Body of pancreas (tissue), 4 donors: ENCODE data around the gene ANKRD28. TPM values are rescaled to one million over a fixed set of nuclear protein-coding genes. Genes with fewer than 3 reads are reported as not detected.
A peak's percentile ranks its signal among the peaks of the same experiment; 100 is the strongest.

Source experiments
- ATAC-seq: fragments of 150-250 bp; one replicate; pipeline ENCODE4 v1.9.1; 2016
- DNase-seq, 4 donors: peaks; one replicate each; pipeline ENCODE4 v3.0.0-alpha.2; 2019
- H3K27ac ChIP-seq, 4 donors: fragments of 200-600 bp; sonication (generic); 1 replicate in 3 of 4; 2 replicates in 1 of 4; pipeline versions ENCODE4 v1.5.1 to v1.6.1; 2016 to 2019; ENCODE audit warnings: mild to moderate bottlenecking in 1 of 4, mixed read lengths in 1 of 4, moderate library complexity in 1 of 4
- H3K27me3 ChIP-seq, 2 donors: fragments of 200-600 bp; sonication (generic); one replicate each; pipeline ENCODE4 v1.6.0; 2016; ENCODE audit warnings: mild to moderate bottlenecking in 1 of 2
- H3K36me3 ChIP-seq, 2 donors: fragments of 200-600 bp; sonication (generic); replicated peaks in 1 of 2; 2 replicates each; pipeline ENCODE4 v1.5.1; 2016; ENCODE audit warnings: low read depth in 2 of 2; ENCODE audit not compliant: insufficient read depth in 1 of 2
- H3K4me1 ChIP-seq: fragments of 200-600 bp; sonication (generic); one replicate; pipeline ENCODE4 v1.6.0; 2016
- H3K4me3 ChIP-seq, 2 donors: fragments of 200-600 bp; sonication (generic); 1 replicate in 1 of 2; 2 replicates in 1 of 2; pipeline ENCODE4 v1.5.1; 2016 to 2019
- H3K9me3 ChIP-seq, 3 donors: fragments of 200-600 bp; sonication (generic); 1 replicate in 2 of 3; 2 replicates in 1 of 3; pipeline ENCODE4 v1.5.1; 2016
- POLR2A ChIP-seq, 3 donors: fragments of 450-650 bp; IDR thresholded peaks; one replicate each; pipeline ENCODE4 v1.6.1; 2016; ENCODE audit warnings: antibody characterized with exemption in 3 of 3, mild to moderate bottlenecking in 2 of 3
- WGBS, 2 donors: methylation state at CpG; one replicate each; pipeline ENCODE4 v1.1.5; 2017; 5-methylcytosine and 5-hydroxymethylcytosine counted together
- intact Hi-C: fragments of 100-400 bp; cut with DNase I; formaldehyde crosslinking; loops from one replicate; pipeline ENCODE4 v1.15.1; 2023
- total RNA-seq, 2 donors: library from RNA; depleted of rRNA; stranded (reverse); fragments of >200 nt; gene quantifications; one replicate each; pipeline ENCODE4 v1.1.0, GENCODE V29; 2016
- TF ChIP-seq, protein P1 (sequence below), 7 experiments: fragments of 450-650 bp in 4 of 7; fragments of 200-600 bp in 3 of 7; sonication (generic) in 3 of 7; IDR thresholded peaks; one replicate each; pipeline ENCODE4 v1.5.1; 2016 to 2019; ENCODE audit warnings: antibody characterized with exemption in 7 of 7

The ANKRD28 gene
- total RNA-seq, 2 donors from 2014 or later, result 26.7 to 37.1 TPM

DNA sequence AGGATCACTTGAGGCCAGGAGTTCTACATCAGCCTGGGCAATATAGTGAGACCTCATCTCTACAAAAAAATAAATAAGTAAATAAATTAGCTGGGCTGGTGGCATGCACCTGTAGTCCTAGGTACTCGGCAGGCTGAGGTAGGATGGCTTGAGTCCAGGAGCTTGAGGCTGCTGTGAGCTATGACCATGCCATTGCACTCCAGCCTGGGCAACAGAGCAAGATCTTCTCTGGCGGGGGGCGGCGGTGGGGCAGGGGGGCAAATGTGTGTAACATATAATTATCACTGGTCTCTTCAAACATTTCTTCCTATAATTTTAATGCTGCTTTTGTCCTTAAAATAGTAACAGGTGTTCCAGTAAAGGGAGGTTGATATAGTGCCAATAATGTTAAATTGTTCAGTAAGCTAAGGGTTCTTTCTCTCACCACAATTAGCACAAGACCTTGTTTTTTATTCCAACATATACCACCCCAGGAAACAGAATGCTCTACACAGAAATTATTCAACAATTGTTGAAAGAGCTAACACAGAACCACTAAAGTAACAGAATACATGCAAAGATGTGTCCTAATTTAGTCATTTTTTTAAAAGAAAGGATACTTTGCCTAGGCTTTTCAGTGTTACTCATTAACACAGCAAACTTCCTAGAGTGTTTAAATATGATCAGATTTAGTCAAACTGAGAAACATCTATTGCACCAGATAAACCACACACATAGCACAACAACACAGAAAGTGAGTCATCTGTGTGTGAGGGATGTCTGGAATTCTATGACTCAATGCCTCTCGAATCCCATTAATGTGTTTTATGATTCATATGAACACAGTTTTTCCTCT is 29.1 kb downstream of the ANKRD28 start:
- TF ChIP-seq, protein P1, sequence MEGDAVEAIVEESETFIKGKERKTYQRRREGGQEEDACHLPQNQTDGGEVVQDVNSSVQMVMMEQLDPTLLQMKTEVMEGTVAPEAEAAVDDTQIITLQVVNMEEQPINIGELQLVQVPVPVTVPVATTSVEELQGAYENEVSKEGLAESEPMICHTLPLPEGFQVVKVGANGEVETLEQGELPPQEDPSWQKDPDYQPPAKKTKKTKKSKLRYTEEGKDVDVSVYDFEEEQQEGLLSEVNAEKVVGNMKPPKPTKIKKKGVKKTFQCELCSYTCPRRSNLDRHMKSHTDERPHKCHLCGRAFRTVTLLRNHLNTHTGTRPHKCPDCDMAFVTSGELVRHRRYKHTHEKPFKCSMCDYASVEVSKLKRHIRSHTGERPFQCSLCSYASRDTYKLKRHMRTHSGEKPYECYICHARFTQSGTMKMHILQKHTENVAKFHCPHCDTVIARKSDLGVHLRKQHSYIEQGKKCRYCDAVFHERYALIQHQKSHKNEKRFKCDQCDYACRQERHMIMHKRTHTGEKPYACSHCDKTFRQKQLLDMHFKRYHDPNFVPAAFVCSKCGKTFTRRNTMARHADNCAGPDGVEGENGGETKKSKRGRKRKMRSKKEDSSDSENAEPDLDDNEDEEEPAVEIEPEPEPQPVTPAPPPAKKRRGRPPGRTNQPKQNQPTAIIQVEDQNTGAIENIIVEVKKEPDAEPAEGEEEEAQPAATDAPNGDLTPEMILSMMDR (IDR thresholded peaks at IDR 0.05), result no peak
- TF ChIP-seq POLR2A (IDR thresholded peaks at IDR 0.05), result no peak
- DNase-seq (peak; percentile 19 to 48 (median 30)), ATAC-seq (peak; percentile 97)
- peaks cover 18% of the 10 kb centered on the region for H3K4me1 ChIP-seq
- WGBS, 2 donors, result 63 to 66% methylated on average over 5 of the region's 5 CpGs
- intact Hi-C loops, result no loop called here
- no peaks in the 10 kb centered on the region for H3K9me3 ChIP-seq
- H3K27me3 ChIP-seq, result no peaks in the 10 kb centered on the region
- H3K4me3 ChIP-seq, result no peak overlapping the region
- peak overlapping the region; percentile 22 to 72 (median 61) for H3K27ac ChIP-seq
- no peaks in the 10 kb centered on the region for H3K36me3 ChIP-seq

DNA sequence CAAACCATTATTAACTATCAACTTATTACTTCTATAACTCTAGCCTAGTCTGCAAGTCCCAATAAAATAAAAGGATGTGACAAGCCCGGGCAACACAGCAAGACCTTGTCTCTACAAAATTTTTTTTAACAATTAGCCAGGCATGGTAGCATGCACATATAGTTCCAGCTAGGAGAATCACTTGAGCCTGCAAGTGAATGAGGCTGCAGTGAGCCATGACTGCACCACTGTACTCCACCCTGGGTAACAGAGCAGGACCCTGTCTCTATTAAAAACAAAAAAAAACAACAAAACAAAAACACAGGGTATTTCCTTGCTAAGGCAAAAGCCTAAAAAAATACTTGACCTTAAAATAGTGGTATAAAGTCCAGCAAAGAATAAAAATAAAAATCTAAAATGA is 31.4 kb downstream of the ANKRD28 start:
- 100% methylated on average over 1 of the region's 1 CpG for WGBS, 2 donors

DNA sequence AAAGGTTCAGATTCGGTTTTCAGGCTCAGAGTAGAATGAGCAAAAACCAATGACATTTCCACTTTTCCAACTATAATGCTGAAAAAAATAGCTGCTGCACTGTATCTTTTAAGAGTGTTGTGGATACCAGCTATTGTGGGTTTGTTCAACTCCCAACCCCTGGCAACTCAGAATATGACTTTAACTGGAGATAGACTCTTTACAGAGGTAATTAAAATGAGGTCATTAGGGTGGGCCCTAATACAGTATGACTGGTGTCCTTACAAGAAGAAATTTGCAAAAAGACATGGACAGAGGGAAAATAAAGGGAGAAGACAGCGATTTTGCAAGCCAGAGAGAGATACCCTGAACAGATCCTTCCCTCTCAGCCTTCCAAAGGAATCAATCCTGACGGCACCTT is 39.5 kb downstream of the ANKRD28 start:
- ATAC-seq (no peak), DNase-seq (no peak)
- Histone ChIP-seq H3K4me1 (peaks cover 10% of the 10 kb centered on the region), H3K27me3 (no peaks in the 10 kb centered on the region), H3K9me3 (no peaks in the 10 kb centered on the region), H3K4me3 (no peak overlapping the region), H3K27ac (no peak overlapping the region), H3K36me3 (no peaks in the 10 kb centered on the region)
- TF ChIP-seq POLR2A (IDR thresholded peaks at IDR 0.05), result no peak
- TF ChIP-seq, protein P1 (IDR thresholded peaks at IDR 0.05), result no peak
- intact Hi-C loops, result no loop called here
- 90 to 95% methylated on average over 3 of the region's 3 CpGs for WGBS, 2 donors

More for the DNA sequence above, 31.4 kb downstream of the ANKRD28 start:
- no peaks in the 10 kb centered on the region for H3K9me3 ChIP-seq
- DNase-seq, result no peak
- TF ChIP-seq, protein P1 (IDR thresholded peaks at IDR 0.05), result no peak
- TF ChIP-seq POLR2A (IDR thresholded peaks at IDR 0.05), result no peak
- no peaks in the 10 kb centered on the region for H3K36me3 ChIP-seq
- H3K27me3 ChIP-seq, result no peaks in the 10 kb centered on the region
- no peak overlapping the region for H3K27ac ChIP-seq
- peaks cover 18% of the 10 kb centered on the region for H3K4me1 ChIP-seq
- no peak overlapping the region for H3K4me3 ChIP-seq
- no peak for ATAC-seq
- intact Hi-C loops, result no loop called here

DNA sequence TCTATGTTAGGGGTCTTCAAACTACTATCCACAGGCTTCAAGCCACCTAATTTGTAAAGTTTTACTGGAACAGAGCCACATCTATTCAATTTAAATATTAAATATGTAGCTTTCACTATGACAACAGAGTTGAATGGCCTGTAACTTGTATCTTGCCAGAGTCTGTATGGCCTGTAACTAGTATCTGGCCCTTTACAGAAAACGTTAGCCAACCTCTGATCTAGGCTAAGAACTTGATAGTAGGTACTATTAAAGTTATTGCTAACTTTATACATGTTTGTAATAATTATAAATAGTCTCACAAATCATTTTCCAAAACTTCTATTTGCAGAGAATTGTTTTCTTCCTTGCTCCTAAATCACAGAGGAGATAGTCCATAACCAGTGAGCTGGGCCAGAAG is 40.0 kb downstream of the ANKRD28 start:
- DNase-seq, result no peak
- Histone ChIP-seq H3K36me3 (no peaks in the 10 kb centered on the region), H3K4me1 (peaks cover 15% of the 10 kb centered on the region), H3K9me3 (no peaks in the 10 kb centered on the region), H3K4me3 (no peak overlapping the region), H3K27ac (no peak overlapping the region), H3K27me3 (no peaks in the 10 kb centered on the region)
- no peak for TF ChIP-seq POLR2A (IDR thresholded peaks at IDR 0.05)
- TF ChIP-seq, protein P1 (IDR thresholded peaks at IDR 0.05), result no peak
- WGBS, 2 donors, result 77 to 80% methylated on average over 1 of the region's 1 CpG
- intact Hi-C loops, result no loop called here
- no peak for ATAC-seq

DNA sequence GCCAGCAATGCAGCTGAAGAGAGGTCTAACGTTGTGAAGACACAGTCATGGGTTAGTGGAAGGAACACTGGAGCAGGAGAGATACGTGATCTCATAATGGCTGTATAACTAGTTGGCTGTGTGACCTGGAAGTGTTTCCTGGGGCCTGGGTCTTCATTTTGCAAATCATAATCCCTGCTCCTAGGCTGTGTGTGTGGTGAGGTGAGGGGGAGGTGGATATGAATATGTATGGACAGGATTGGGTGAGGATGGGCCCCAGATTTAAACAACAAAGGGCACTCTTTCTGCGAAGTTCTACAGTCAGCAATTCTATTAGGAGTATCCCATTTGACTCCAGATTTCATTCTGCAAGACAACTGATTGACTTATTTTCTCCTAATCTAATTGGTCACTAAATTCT is 41.3 kb downstream of the ANKRD28 start:
- H3K27ac ChIP-seq, result no peak overlapping the region

More for the DNA sequence above, 41.3 kb downstream of the ANKRD28 start:
- ATAC-seq, result no peak
- 89 to 92% methylated on average over 3 of the region's 3 CpGs for WGBS, 2 donors
- Histone ChIP-seq H3K9me3 (no peaks in the 10 kb centered on the region), H3K27me3 (no peaks in the 10 kb centered on the region), H3K36me3 (no peaks in the 10 kb centered on the region), H3K4me1 (peaks cover 21% of the 10 kb centered on the region), H3K4me3 (no peak overlapping the region)
- TF ChIP-seq, protein P1 (IDR thresholded peaks at IDR 0.05), result no peak
- no peak for TF ChIP-seq POLR2A (IDR thresholded peaks at IDR 0.05)
- intact Hi-C loops, result no loop called here
- DNase-seq, result no peak
